Measurements from ENCODE around the gene DCC. TPM values are rescaled to one million over a fixed set of nuclear protein-coding genes. Genes with fewer than 3 reads are reported as not detected.

Gene DCC
- total RNA-seq, 1 experiment from 2014 or later: not detected

GRCh38 chr18:52408800-52409302, 68.9 kb downstream of the DCC start:
- ATAC-seq (no peak), DNase-seq (ENCODE audit: low read depth, low spot score) (no peak)
- Histone ChIP-seq H3K9me3 (ENCODE audit: control insufficient read depth in 1 of 2, insufficient read depth in 1 of 2, low read depth in 1 of 2, low read length in 2 of 2) (peaks cover 3 to 14% of the 10 kb centered on the region in 2 experiments; a peak in 2 of 4 replicates), H3K27me3 (ENCODE audit: insufficient read depth, low read length) (no peaks in the 10 kb centered on the region), H3K4me1 (ENCODE audit: control insufficient read depth in 1 of 2, insufficient read depth in 2 of 2, low read length in 2 of 2) (no peaks in the 10 kb centered on the region), H3K36me3 (ENCODE audit: control insufficient read depth in 1 of 2, insufficient read depth in 2 of 2, low read length in 2 of 2) (no peaks in the 10 kb centered on the region), H3K27ac (ENCODE audit: low read depth, low read length) (no peak overlapping the region), H2AFZ (ENCODE audit: low read depth, low read length, poor library complexity, severe bottlenecking) (no peak overlapping the region), H3K9me2 (ENCODE audit: insufficient read depth) (no peaks in the 10 kb centered on the region), H3K4me3 (replicated peaks in 1 of 2; ENCODE audit: low read depth in 1 of 2, low read length in 2 of 2) (no peak overlapping the region), H4K20me1 (ENCODE audit: insufficient read depth) (no peaks in the 10 kb centered on the region), H3K4me2 (ENCODE audit: low read length) (no peak overlapping the region), H3K79me2 (ENCODE audit: insufficient read depth, low read length) (no peaks in the 10 kb centered on the region), H3K9ac (ENCODE audit: low read length) (no peak overlapping the region)
- ChIA-PET RAD21 (ENCODE audit: low non-redundant PET in 1 of 2, low total read pairs in 2 of 2, uncharacterized antibody in 2 of 2, unreplicated experiment in 2 of 2) (no interaction called here), POLR2A (no interaction called here), CTCF (no interaction called here)
- TF ChIP-seq JUND (IDR thresholded peaks at IDR 0.05): no peak
- no TSS peak for BruUV-seq (replicated peaks)
- intact Hi-C loops (cut with micrococcal nuclease): no loop called here

GRCh38 chr18:52409727-52410126, 69.7 kb downstream of the DCC start:
- no peak overlapping the region for H3K4me2 ChIP-seq (ENCODE audit: low read length)
- H3K9me3 ChIP-seq (ENCODE audit: control insufficient read depth in 1 of 2, insufficient read depth in 1 of 2, low read depth in 1 of 2, low read length in 2 of 2): peaks cover 3 to 14% of the 10 kb centered on the region in 2 experiments; a peak in 2 of 4 replicates
- H3K4me3 ChIP-seq (replicated peaks in 1 of 2; ENCODE audit: low read depth in 1 of 2, low read length in 2 of 2): no peak overlapping the region
- H3K9me2 ChIP-seq (ENCODE audit: insufficient read depth): no peaks in the 10 kb centered on the region
- RAD21 ChIA-PET (ENCODE audit: low non-redundant PET in 1 of 2, low total read pairs in 2 of 2, uncharacterized antibody in 2 of 2, unreplicated experiment in 2 of 2): no interaction called here
- no peaks in the 10 kb centered on the region for H3K36me3 ChIP-seq (ENCODE audit: control insufficient read depth in 1 of 2, insufficient read depth in 2 of 2, low read length in 2 of 2)
- no peaks in the 10 kb centered on the region for H3K27me3 ChIP-seq (ENCODE audit: insufficient read depth, low read length)
- no TSS peak for BruUV-seq (replicated peaks)
- DNase-seq (ENCODE audit: low read depth, low spot score) (no peak), ATAC-seq (no peak)
- CTCF ChIA-PET: no interaction called here
- H3K9ac ChIP-seq (ENCODE audit: low read length): no peak overlapping the region
- POLR2A ChIA-PET: no interaction called here
- H4K20me1 ChIP-seq (ENCODE audit: insufficient read depth): no peaks in the 10 kb centered on the region
- H3K27ac ChIP-seq (ENCODE audit: low read depth, low read length): no peak overlapping the region
- H2AFZ ChIP-seq (ENCODE audit: low read depth, low read length, poor library complexity, severe bottlenecking): no peak overlapping the region
- intact Hi-C loops (cut with micrococcal nuclease): no loop called here
- H3K79me2 ChIP-seq (ENCODE audit: insufficient read depth, low read length): no peaks in the 10 kb centered on the region
- no peaks in the 10 kb centered on the region for H3K4me1 ChIP-seq (ENCODE audit: control insufficient read depth in 1 of 2, insufficient read depth in 2 of 2, low read length in 2 of 2)
- TF ChIP-seq ATF3 (IDR thresholded peaks at IDR 0.05): no peak
- no peak for TF ChIP-seq ZNF274 (IDR thresholded peaks at IDR 0.05; ENCODE audit: low read depth, low read length)
- no peak for TF ChIP-seq ELF1 (IDR thresholded peaks at IDR 0.05; ENCODE audit: borderline replicate concordance, low read depth)

All from HCT116 (cell line).